IMR-90 (cell line): ENCODE data around the gene OSBP2. TPM values are rescaled to one million over a fixed set of nuclear protein-coding genes. Genes with fewer than 3 reads are reported as not detected.
A peak's percentile ranks its signal among the peaks of the same experiment; 100 is the strongest.

Experiments used
- ATAC-seq: fragments of 200-7000 bp; cut with Tn5 transposase; 2 replicates; pipeline ENCODE4 v1.9.1; 2020; ENCODE audit warnings: low read depth, mild to moderate bottlenecking, moderate library complexity
- BruUV-seq: library from RNA; stranded (reverse); fragments of 400-500 nt; replicated peaks from 2 replicates; lab custom pipeline; 2021; lab: Mats Ljungman, UMichigan
- CTCF ChIA-PET: fragments of 300-600 bp; formaldehyde crosslinking; extraction: SDS; loops from one replicate; lab custom pipeline; 2021; ENCODE audit warnings: antibody characterized with exemption; lab: Yijun Ruan, JAX
- POLR2A ChIA-PET: fragments of 300-600 bp; sonication (Branson Sonifier 250); formaldehyde crosslinking; loops from one replicate; lab custom pipeline; 2022; ENCODE audit warnings: antibody characterized with exemption; ENCODE audit not compliant: unreplicated experiment; lab: Charles Lee
- DNase-seq: peaks from one replicate; pipeline ENCODE4 v3.0.0; 2013
- H2AFZ ChIP-seq: replicated peaks from 2 replicates; pipeline ENCODE3; 2013; ENCODE audit warnings: low read length, mild to moderate bottlenecking; ENCODE audit not compliant: poor library complexity
- H2AK5ac ChIP-seq: 2 replicates; pipeline ENCODE4 v1.6.1; 2013; ENCODE audit warnings: low read depth, low read length, inconsistent platforms
- H2AK9ac ChIP-seq: replicated peaks from 2 replicates; pipeline ENCODE3; 2013; ENCODE audit warnings: mild to moderate bottlenecking, low read depth, low read length, moderate library complexity; ENCODE audit not compliant: poor library complexity
- H2BK120ac ChIP-seq: 2 replicates; pipeline ENCODE4 v1.6.1; 2013; ENCODE audit warnings: low read depth, low read length, inconsistent platforms
- H2BK15ac ChIP-seq: 3 replicates; pipeline ENCODE4 v1.6.1; 2013; ENCODE audit warnings: low read depth, low read length, inconsistent platforms
- H2BK20ac ChIP-seq: 2 replicates; pipeline ENCODE4 v1.6.1; 2013; ENCODE audit warnings: low read depth, mild to moderate bottlenecking, inconsistent platforms, low read length, moderate library complexity
- H2BK5ac ChIP-seq: 2 replicates; pipeline ENCODE4 v1.6.1; 2013; ENCODE audit warnings: mild to moderate bottlenecking, low read depth, low read length, inconsistent platforms; ENCODE audit not compliant: poor library complexity, severe bottlenecking
- H3K14ac ChIP-seq: replicated peaks from 2 replicates; pipeline ENCODE4 v1.6.1; 2013; ENCODE audit warnings: low read depth, low read length, inconsistent platforms
- H3K18ac ChIP-seq: 2 replicates; pipeline ENCODE4 v1.6.1; 2013; ENCODE audit warnings: low read depth, low read length, control low read depth
- H3K23ac ChIP-seq: 2 replicates; pipeline ENCODE4 v1.6.1; 2013; ENCODE audit warnings: low read depth, low read length, inconsistent platforms
- H3K27ac ChIP-seq: 2 replicates; pipeline ENCODE4 v1.5.1; 2013; ENCODE audit warnings: mild to moderate bottlenecking, control low read depth, low read length; ENCODE audit not compliant: insufficient read depth
- H3K27me3 ChIP-seq: 2 replicates; pipeline ENCODE4 v1.6.1; 2013; ENCODE audit warnings: low read length; ENCODE audit not compliant: control insufficient read depth, insufficient read depth
- H3K36me3 ChIP-seq: 2 replicates; pipeline ENCODE4 v1.6.1; 2013; ENCODE audit warnings: low read length, mixed read lengths; ENCODE audit not compliant: control insufficient read depth, insufficient read depth
- H3K4ac ChIP-seq: 2 replicates; pipeline ENCODE4 v1.6.1; 2013; ENCODE audit warnings: low read depth, low read length, inconsistent platforms
- H3K4me1 ChIP-seq: 2 replicates; pipeline ENCODE4 v1.6.1; 2013; ENCODE audit warnings: low read length, mixed read lengths; ENCODE audit not compliant: control insufficient read depth, insufficient read depth
- H3K4me2 ChIP-seq: 2 replicates; pipeline ENCODE4 v1.6.1; 2013; ENCODE audit warnings: low read depth, mild to moderate bottlenecking, control low read depth, low read length, moderate library complexity
- H3K4me3 ChIP-seq: 2 replicates; pipeline ENCODE4 v1.5.1; 2013; ENCODE audit warnings: low read depth, mild to moderate bottlenecking, control low read depth, low read length, moderate library complexity; ENCODE audit not compliant: insufficient read depth
- H3K56ac ChIP-seq: 2 replicates; pipeline ENCODE4 v1.6.1; 2013; ENCODE audit warnings: low read length, inconsistent platforms; ENCODE audit not compliant: insufficient read depth; ENCODE audit errors: extremely low read depth
- H3K79me1 ChIP-seq, 2 experiments: 2 replicates each; pipeline ENCODE4 v1.6.1; 2013; ENCODE audit warnings: low read length in 2 of 2, inconsistent platforms in 1 of 2, low read depth in 1 of 2
- H3K9ac ChIP-seq: 2 replicates; pipeline ENCODE4 v1.6.1; 2013; ENCODE audit warnings: low read depth, low read length, control low read depth
- H3K9me1 ChIP-seq: 2 replicates; pipeline ENCODE4 v1.6.1; 2013; ENCODE audit warnings: low read length, inconsistent platforms; ENCODE audit not compliant: insufficient read depth
- H3K9me3 ChIP-seq: 2 replicates; pipeline ENCODE4 v1.6.1; 2013; ENCODE audit warnings: low read length; ENCODE audit not compliant: control insufficient read depth, insufficient read depth
- H4K20me1 ChIP-seq: 2 replicates; pipeline ENCODE4 v1.6.1; 2013; ENCODE audit warnings: low read length, inconsistent platforms; ENCODE audit not compliant: insufficient read depth
- H4K5ac ChIP-seq: 2 replicates; pipeline ENCODE4 v1.6.1; 2013; ENCODE audit warnings: mild to moderate bottlenecking, low read depth, low read length, control low read depth
- H4K8ac ChIP-seq, 2 experiments: 2 replicates each; pipeline ENCODE4 v1.6.1; 2013; ENCODE audit warnings: low read depth in 2 of 2, low read length in 2 of 2, control low read depth in 1 of 2, inconsistent platforms in 1 of 2
- H4K91ac ChIP-seq: 2 replicates; pipeline ENCODE4 v1.6.1; 2013; ENCODE audit warnings: low read depth, low read length, inconsistent platforms; ENCODE audit not compliant: insufficient read depth
- BHLHE40 ChIP-seq: fragments of 150-350 bp; IDR thresholded peaks from 2 replicates; pipeline ENCODE4 v1.6.1; 2016; ENCODE audit warnings: mild to moderate bottlenecking, low read depth, low read length
- CEBPB ChIP-seq: IDR thresholded peaks from 2 replicates; pipeline ENCODE4 v1.6.1; 2012; ENCODE audit warnings: low read depth, low read length, improper control_type of control experiment
- CHD1 ChIP-seq: IDR thresholded peaks from 2 replicates; pipeline ENCODE4 v1.6.1; 2012; ENCODE audit warnings: low read depth, low read length, improper control_type of control experiment
- MXI1 ChIP-seq: IDR thresholded peaks from 2 replicates; pipeline ENCODE4 v1.6.1; 2012; ENCODE audit warnings: low read depth, mild to moderate bottlenecking, low read length, moderate library complexity, borderline replicate concordance
- WGBS, 2 experiments: methylation state at CpG; one replicate each; pipeline versions ENCODE4 v1.1.5 to v1.1.7; 2013; ENCODE audit warnings: missing lambda C conversion rate in 2 of 2; ENCODE audit not compliant: insufficient read length in 1 of 2; ENCODE audit errors: extremely low coverage in 2 of 2; 5-methylcytosine and 5-hydroxymethylcytosine counted together
- dilution Hi-C: fragments of 300-500 bp; cut with HindIII; formaldehyde crosslinking; loops from one replicate; pipeline ENCODE4 v1.14.3; 2018; ENCODE audit warnings: low sequenced_read_pairs; ENCODE audit not compliant: unreplicated experiment
- in situ Hi-C: fragments of 300-500 bp; cut with MboI; formaldehyde crosslinking; loops from 3 replicates; pipeline ENCODE4 v1.14.3; 2019; ENCODE audit warnings: low sequenced_read_pairs, inconsistent platforms, mixed read lengths
- intact Hi-C: fragments of 100-400 bp; cut with micrococcal nuclease; formaldehyde crosslinking; loops from 2 replicates; pipeline ENCODE4 v1.10.0; 2022
- polyA plus RNA-seq, 3 experiments: library from polyadenylated mRNA; depleted of rRNA; stranded (reverse); fragments of >200 nt; gene quantifications; 2 replicates each; pipeline ENCODE4 v1.2.3, GENCODE V29; 2012; ENCODE audit warnings: low replicate concordance in 1 of 3
- total RNA-seq: library from RNA; depleted of rRNA; stranded (reverse); fragments of >200 nt; gene quantifications from 2 replicates; pipeline ENCODE4 v1.2.3, GENCODE V29; 2012
- TF ChIP-seq, protein P1 (sequence below): fragments of 150-350 bp; IDR thresholded peaks from 2 replicates; pipeline ENCODE4 v1.6.1; 2017; ENCODE audit warnings: mild to moderate bottlenecking, antibody characterized with exemption, low read length, low read depth
- TF ChIP-seq, protein P2 (sequence below): fragments of 150-350 bp; IDR thresholded peaks from 2 replicates; pipeline ENCODE4 v1.6.1; 2016; ENCODE audit warnings: low read depth, mild to moderate bottlenecking, low read length, moderate library complexity, borderline replicate concordance

Gene OSBP2
- total and polyA plus RNA-seq, 2 of the 4 experiments (the other 2 are of a cell fraction) = 1.8 to 2.2 TPM

DNA sequence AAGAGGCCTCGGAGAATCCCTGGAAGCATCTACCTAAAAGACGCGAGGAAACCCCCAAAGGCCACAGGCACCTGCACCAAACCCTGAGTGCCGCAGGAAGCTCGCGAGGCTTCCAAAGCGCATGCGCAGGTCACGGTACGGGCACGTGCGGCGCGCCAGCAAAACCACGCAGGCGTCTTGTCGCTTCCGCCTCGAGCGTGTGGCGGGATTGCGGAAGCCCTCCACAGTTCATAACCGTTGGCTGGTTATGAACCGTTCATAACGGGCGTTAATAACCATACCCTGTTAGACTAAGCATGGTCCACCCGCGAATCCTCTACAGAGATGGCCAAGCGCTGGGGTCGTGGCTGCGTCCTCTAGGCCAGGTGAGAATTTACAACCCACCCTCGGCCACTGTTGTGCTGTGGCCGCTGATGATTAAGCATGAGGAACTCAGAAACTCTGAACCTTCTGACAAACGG, 227.5 kb downstream of the OSBP2 start:
- in situ Hi-C loops = loop anchor here (5.0 to 10.0 kb wide), 2 partner anchors 160 to 287 kb away; partner anchors contain the start of gene SLC35E4
- Histone ChIP-seq H3K27me3 (no peaks in the 10 kb centered on the region), H3K4me1 (no peaks in the 10 kb centered on the region; the same call in 1 of the 2 replicates), H3K56ac (no peak overlapping the region), H2BK15ac (no peak overlapping the region), H2AFZ (peak overlapping the region; percentile 76), H3K9me3 (no peaks in the 10 kb centered on the region), H3K27ac (no peak overlapping the region), H2BK20ac (no peak overlapping the region; the same call in 1 of the 2 replicates), H3K36me3 (peaks cover 22% of the 10 kb centered on the region), H3K9me1 (no peaks in the 10 kb centered on the region; the same call in 1 of the 2 replicates), H4K20me1 (no peaks in the 10 kb centered on the region), H2AK5ac (no peak overlapping the region; the same call in 1 of the 2 replicates), H3K14ac (0 out of 2 replicates have a peak overlapping the region, but pooled peaks have one; percentile 51), H2BK5ac (no peak overlapping the region), H2AK9ac (peak overlapping the region; percentile 79), H4K5ac (0 out of 2 replicates have a peak overlapping the region, but pooled peaks have one; percentile 7), H3K23ac (no peak overlapping the region), H3K79me1 (no peaks in the 10 kb centered on the region; a peak in 1 of 4 replicates), H3K4ac (no peak overlapping the region), H4K8ac (peak overlapping the region; percentile 75 to 87), H3K18ac (no peak overlapping the region), H3K4me3 (peak overlapping the region; percentile 9; the same call in 1 of the 2 replicates), H4K91ac (no peak overlapping the region), H3K9ac (no peak overlapping the region), H3K4me2 (peak overlapping the region; percentile 43), H2BK120ac (no peak overlapping the region)
- dilution Hi-C loops = no loop called here
- DNase-seq (peak; percentile 27), ATAC-seq (no peak)
- ChIA-PET POLR2A (no interaction called here), CTCF (interaction anchor here (0.6 to 1.8 kb wide), 3 partner anchors 10 to 158 kb away, joined by 4 to 8 read pairs (median 6); no protein-coding TSS in a partner anchor)
- TF ChIP-seq, protein P1, sequence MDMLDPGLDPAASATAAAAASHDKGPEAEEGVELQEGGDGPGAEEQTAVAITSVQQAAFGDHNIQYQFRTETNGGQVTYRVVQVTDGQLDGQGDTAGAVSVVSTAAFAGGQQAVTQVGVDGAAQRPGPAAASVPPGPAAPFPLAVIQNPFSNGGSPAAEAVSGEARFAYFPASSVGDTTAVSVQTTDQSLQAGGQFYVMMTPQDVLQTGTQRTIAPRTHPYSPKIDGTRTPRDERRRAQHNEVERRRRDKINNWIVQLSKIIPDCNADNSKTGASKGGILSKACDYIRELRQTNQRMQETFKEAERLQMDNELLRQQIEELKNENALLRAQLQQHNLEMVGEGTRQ = peak; percentile 69; the same call in 1 of the 2 replicates
- TF ChIP-seq CHD1 (no peak), CEBPB (no peak), MXI1 (no peak), BHLHE40 (peak; percentile 94)
- TF ChIP-seq, protein P2, sequence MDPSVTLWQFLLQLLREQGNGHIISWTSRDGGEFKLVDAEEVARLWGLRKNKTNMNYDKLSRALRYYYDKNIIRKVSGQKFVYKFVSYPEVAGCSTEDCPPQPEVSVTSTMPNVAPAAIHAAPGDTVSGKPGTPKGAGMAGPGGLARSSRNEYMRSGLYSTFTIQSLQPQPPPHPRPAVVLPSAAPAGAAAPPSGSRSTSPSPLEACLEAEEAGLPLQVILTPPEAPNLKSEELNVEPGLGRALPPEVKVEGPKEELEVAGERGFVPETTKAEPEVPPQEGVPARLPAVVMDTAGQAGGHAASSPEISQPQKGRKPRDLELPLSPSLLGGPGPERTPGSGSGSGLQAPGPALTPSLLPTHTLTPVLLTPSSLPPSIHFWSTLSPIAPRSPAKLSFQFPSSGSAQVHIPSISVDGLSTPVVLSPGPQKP = no peak
- intact Hi-C loops = no loop called here
- BruUV-seq = no TSS peak
- WGBS, 2 experiments = 52% methylated on average over 31 of the region's 34 CpGs; no CpG with 5 or more reads in 1 of the 2 experiments
